ENCODE measurements around the gene SEMA7A.

Gene SEMA7A

DNA sequence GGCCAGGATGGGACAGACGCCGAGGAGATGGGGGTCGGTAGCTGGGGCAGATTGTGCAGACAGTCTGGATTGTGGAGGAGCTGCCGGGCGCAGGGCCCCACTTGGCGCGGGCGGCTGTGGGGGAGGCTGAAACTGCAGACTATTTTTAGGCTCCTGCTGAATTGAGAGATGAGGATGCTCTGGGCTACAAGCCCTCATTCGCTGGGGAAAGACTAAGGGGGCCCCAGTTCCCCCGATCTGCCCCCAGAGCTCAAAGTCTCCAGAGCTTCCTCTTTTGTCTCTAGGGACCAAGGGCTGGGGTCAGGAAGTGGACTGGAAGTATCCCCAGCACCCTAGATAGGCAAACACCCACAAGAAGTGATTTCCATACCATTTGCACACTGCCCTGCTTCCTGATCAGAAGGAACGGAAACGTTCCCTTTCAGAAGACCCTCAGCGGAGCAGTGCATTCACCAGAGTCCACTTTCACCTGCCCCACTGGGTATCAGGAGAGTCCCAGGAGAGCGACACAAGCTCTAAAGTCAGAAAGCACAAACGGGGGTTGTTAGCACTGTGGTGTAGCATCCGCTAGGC, 29.7 kb downstream of the SEMA7A start:
- TF ChIP-seq YY1 (IDR thresholded peaks at IDR 0.05; ENCODE audit: low read depth) (no peak), EGR1 (IDR thresholded peaks at IDR 0.05) (no peak), TCF12 (IDR thresholded peaks at IDR 0.05; ENCODE audit: low read depth) (no peak), CEBPB (IDR thresholded peaks at IDR 0.05) (no peak), REST (IDR thresholded peaks at IDR 0.05; ENCODE audit: low read depth) (no peak), FOXM1 (IDR thresholded peaks at IDR 0.05; ENCODE audit: borderline replicate concordance, low read depth) (no peak), NFIC (IDR thresholded peaks at IDR 0.05) (no peak)
- TF ChIP-seq, protein P1, sequence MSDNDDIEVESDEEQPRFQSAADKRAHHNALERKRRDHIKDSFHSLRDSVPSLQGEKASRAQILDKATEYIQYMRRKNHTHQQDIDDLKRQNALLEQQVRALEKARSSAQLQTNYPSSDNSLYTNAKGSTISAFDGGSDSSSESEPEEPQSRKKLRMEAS (IDR thresholded peaks at IDR 0.05): no peak

GRCh38 chr15:74403588-74403919, 30.2 kb downstream of the SEMA7A start:
- TF ChIP-seq CEBPB (IDR thresholded peaks at IDR 0.05) (no peak), TCF12 (IDR thresholded peaks at IDR 0.05; ENCODE audit: low read depth) (no peak), CREB1 (IDR thresholded peaks at IDR 0.05; ENCODE audit: low read depth) (no peak), RAD21 (IDR thresholded peaks at IDR 0.05; ENCODE audit: low read depth) (no peak), TAF1 (IDR thresholded peaks at IDR 0.05; ENCODE audit: low read depth) (no peak), NFIC (IDR thresholded peaks at IDR 0.05) (no peak), EGR1 (IDR thresholded peaks at IDR 0.05) (no peak), REST (IDR thresholded peaks at IDR 0.05; ENCODE audit: low read depth) (no peak)
- TF ChIP-seq, protein P1 (IDR thresholded peaks at IDR 0.05): no peak

GRCh38 chr15:74402873-74403587, 30.7 kb downstream of the SEMA7A start:
- TF ChIP-seq EP300 (IDR thresholded peaks at IDR 0.05; ENCODE audit: borderline replicate concordance) (no peak), TAF1 (IDR thresholded peaks at IDR 0.05; ENCODE audit: low read depth) (no peak), NFIC (IDR thresholded peaks at IDR 0.05) (no peak), RAD21 (IDR thresholded peaks at IDR 0.05; ENCODE audit: low read depth) (no peak), ZBTB7A (IDR thresholded peaks at IDR 0.05; ENCODE audit: low read depth) (no peak), FOXM1 (IDR thresholded peaks at IDR 0.05; ENCODE audit: borderline replicate concordance, low read depth) (no peak), EGR1 (IDR thresholded peaks at IDR 0.05) (no peak), USF1 (IDR thresholded peaks at IDR 0.05) (no peak), REST (IDR thresholded peaks at IDR 0.05; ENCODE audit: low read depth) (no peak), YY1 (IDR thresholded peaks at IDR 0.05; ENCODE audit: low read depth) (no peak)

GRCh38 chr15:74402337-74402841, 31.4 kb downstream of the SEMA7A start:
- TF ChIP-seq, protein P1 (IDR thresholded peaks at IDR 0.05): no peak
- TF ChIP-seq REST (IDR thresholded peaks at IDR 0.05; ENCODE audit: low read depth) (no peak), USF1 (IDR thresholded peaks at IDR 0.05) (no peak), FOXM1 (IDR thresholded peaks at IDR 0.05; ENCODE audit: borderline replicate concordance, low read depth) (no peak), CREB1 (IDR thresholded peaks at IDR 0.05; ENCODE audit: low read depth) (no peak)

Data from Ishikawa (cell line).